ENCODE measurements around the gene FANCC. TPM values are rescaled to one million over a fixed set of nuclear protein-coding genes. Genes with fewer than 3 reads are reported as not detected.
"Not testable (repeated sequence)": the region's sequence is repeated elsewhere in the genome, so short reads cannot be mapped to it uniquely, and the experiment has no call there.

Gene FANCC
- total RNA-seq, 2 experiments from 2014 or later = 15.4 to 21.5 TPM

DNA sequence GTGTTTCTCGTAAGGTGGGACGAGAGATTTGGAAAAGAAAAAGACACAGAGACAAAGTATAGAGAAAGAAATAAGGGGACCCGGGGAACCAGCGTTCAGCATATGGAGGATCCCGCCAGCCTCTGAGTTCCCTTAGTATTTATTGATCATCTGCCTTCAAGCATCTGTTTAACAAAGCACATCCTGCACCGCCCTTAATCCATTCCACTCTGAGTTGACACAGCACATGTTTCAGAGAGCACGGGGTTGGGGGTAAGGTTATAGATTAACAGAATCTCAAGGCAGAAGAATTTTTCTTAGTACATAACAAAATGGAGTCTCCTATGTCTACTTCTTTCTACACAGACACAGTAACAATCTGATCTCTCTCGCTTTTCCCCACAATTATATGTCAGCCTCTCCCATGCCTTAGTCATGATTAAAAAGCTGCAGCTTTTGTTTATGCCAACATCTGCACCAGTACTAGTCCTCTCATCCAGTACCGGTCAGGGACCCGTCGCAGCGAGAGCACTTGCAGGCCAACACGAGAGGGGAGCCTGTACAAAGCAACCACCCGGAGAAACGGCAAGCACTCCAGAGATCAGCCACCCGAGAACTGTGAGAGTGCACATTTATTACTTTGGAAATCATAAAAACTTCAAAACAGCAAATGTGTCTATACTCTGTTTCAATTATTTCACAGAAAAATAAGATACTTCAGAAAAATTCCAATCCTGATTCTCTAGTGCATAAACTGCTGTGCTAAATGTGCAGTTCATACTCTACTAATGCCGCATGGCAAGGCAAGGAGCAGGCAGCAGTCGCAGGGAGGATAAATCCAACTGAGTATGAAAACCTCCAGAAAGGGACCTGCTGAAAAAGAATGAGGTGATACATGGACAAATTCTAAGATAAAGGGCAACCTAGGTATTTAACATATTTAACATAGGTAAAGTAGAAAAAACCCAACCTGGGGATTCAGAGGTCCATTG, 47.4 kb downstream of the FANCC start:
- CTCF ChIA-PET = interaction anchor here (0.6 kb wide), 1 partner anchor 1110 kb away, joined by 3 read pairs; no protein-coding TSS in a partner anchor
- H3K27me3 Mint-ChIP-seq; POLR2A ChIA-PET; H3K27ac Mint-ChIP-seq; H3K4me3 Mint-ChIP-seq; DNase-seq; H3K36me3 Mint-ChIP-seq (ENCODE audit: low read depth); H3K9me3 Mint-ChIP-seq: not testable (repeated sequence)
- H3K4me1 Mint-ChIP-seq = peaks cover 44% of the 10 kb centered on the region

DNA sequence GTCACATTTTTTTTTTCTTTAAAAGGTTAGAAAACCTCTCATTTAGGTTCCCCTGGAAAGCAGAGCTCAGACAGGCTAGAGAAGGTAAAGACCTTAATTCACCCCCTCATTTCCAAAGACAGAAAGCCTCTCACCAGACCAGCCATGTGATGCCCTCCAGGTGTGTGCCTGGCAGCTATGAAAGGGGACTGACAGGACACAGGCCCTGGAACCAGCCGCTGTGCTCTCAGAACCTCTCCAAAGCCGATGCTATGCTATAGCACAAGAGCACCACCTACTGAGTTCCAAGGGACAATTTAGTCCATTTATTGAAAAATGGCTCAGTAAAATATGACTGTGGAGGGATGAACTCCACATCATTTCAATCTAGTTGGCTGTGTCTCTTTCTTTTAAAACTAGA, 48.8 kb downstream of the FANCC start:
- no peaks in the 10 kb centered on the region for H3K27me3 Mint-ChIP-seq
- H3K27ac Mint-ChIP-seq = no peak overlapping the region
- ChIA-PET CTCF (interaction anchor here (0.7 to 1.2 kb wide), 2 partner anchors 27 to 1518 kb away, joined by 3 to 5 read pairs; no protein-coding TSS in a partner anchor), POLR2A (no interaction called here)
- no peak overlapping the region for H3K4me3 Mint-ChIP-seq
- H3K36me3 Mint-ChIP-seq (ENCODE audit: low read depth) = peaks cover 2% of the 10 kb centered on the region
- H3K4me1 Mint-ChIP-seq = peaks cover 49% of the 10 kb centered on the region
- DNase-seq = peak; percentile 30
- no peaks in the 10 kb centered on the region for H3K9me3 Mint-ChIP-seq

DNA sequence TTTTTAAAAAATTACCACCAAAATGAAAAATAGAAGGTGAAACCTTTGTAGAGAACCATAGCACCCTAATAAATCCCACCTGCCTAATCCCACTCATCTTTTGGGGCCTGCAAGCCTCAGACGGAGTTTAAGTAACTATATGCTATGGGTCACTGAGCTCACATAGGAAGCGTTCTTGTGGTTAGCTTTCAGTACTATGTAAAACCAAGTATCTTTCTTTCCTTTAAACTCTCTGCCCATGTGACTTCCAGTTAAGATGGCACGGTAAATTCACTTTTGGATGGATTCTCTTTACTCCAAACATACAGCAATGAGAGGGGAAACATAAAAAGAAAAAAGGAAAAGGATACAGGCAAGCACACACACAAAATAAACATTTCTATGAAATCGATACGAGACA, 50.9 kb downstream of the FANCC start:
- peak overlapping the region; percentile 87 for H3K27ac Mint-ChIP-seq
- H3K4me1 Mint-ChIP-seq = peaks cover 46% of the 10 kb centered on the region
- H3K4me3 Mint-ChIP-seq = no peak overlapping the region
- H3K36me3 Mint-ChIP-seq (ENCODE audit: low read depth) = peaks cover 2% of the 10 kb centered on the region
- DNase-seq = no peak
- H3K27me3 Mint-ChIP-seq = no peaks in the 10 kb centered on the region
- ChIA-PET CTCF (no interaction called here), POLR2A (interaction anchor here (0.7 kb wide), 1 partner anchor 245 kb away, joined by 4 read pairs; no protein-coding TSS in a partner anchor)
- no peaks in the 10 kb centered on the region for H3K9me3 Mint-ChIP-seq

DNA sequence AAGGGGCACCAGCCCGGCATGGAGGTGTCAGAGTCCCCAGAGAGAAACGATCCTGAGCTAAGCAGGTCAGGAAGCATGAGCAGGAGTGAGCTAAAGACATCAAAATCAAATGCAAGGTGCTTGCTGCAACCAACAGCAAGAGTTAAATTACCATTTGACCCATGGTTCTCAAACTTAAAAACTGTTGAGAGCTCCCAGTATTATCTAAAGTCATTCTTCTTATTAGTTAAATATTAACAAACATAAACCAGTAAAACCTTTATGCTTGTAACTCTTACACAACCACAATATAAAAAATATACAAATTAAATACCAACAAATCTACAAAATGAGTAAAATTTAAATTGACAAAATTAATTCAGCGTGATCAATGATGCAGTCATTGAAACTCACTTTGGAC, 51.5 kb downstream of the FANCC start:
- Mint-ChIP-seq H3K36me3 (ENCODE audit: low read depth) (peaks cover 2% of the 10 kb centered on the region), H3K4me1 (peaks cover 46% of the 10 kb centered on the region), H3K27ac (no peak overlapping the region), H3K9me3 (no peaks in the 10 kb centered on the region), H3K4me3 (peak overlapping the region; percentile 25), H3K27me3 (no peaks in the 10 kb centered on the region)
- ChIA-PET CTCF (no interaction called here), POLR2A (interaction anchor here (0.6 kb wide), 1 partner anchor 542 kb away, joined by 6 read pairs; no protein-coding TSS in a partner anchor)
- no peak for DNase-seq

DNA sequence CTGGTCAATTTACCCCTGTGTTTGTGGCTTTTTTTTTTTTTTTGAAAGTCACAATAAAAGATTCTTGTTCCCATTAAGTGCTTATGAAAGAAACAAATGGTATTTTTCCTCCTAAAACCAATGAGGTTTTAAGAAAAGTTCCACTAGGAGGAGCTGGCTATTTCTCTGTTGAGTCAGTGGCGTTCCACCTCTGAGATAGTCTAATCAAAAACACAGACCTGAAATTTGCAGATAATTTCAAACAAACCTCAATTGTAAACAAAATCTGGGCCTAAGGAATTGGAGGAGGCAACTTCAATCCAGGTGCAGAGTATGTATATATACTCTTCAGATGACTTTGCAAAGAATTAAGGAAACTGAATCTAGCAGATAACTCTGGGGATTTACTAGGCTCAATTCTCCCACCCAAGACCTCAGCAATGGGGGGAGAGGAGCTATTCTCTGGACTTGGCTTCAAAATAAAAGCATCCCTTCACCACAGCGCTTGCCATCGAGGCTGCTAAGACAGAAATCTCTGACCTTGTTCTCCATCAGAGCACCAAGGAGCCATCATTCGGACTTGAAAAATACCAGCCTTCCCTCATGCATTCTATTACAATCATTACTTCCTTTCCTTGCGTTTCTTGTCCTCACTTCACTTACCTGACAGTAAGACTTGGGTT, 52.4 kb downstream of the FANCC start:
- CTCF ChIA-PET = interaction anchor here (0.7 kb wide), 1 partner anchor 228 kb away, joined by 3 read pairs; no protein-coding TSS in a partner anchor

DNA sequence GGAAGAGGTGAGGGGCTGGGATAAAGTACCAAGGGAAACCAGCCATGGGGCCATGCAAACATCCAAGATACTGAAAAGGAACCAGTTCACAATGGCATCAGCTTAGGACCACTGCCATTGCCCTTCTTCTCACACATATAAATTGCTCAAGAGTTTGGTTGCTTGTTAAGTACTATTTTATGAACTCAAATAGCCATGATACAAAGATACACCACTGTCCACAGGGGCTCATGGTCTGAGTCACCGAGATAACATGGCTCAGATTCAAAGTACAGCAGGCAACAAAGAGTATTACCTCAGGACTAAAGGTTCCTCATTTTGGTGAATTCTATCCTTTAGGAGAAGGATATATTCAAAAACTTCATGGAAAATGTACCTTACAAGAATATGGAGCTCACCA, 55.6 kb downstream of the FANCC start:
- Mint-ChIP-seq H3K9me3 (no peaks in the 10 kb centered on the region), H3K4me3 (no peak overlapping the region), H3K4me1 (peaks cover 26% of the 10 kb centered on the region), H3K27me3 (peaks cover 3% of the 10 kb centered on the region), H3K36me3 (ENCODE audit: low read depth) (peaks cover 2% of the 10 kb centered on the region), H3K27ac (no peak overlapping the region)
- DNase-seq = no peak
- CTCF ChIA-PET = no interaction called here
- POLR2A ChIA-PET = no interaction called here

More for the DNA sequence above, 52.4 kb downstream of the FANCC start:
- no peak overlapping the region for H3K4me3 Mint-ChIP-seq
- DNase-seq = no peak
- no peak overlapping the region for H3K27ac Mint-ChIP-seq
- H3K27me3 Mint-ChIP-seq = no peaks in the 10 kb centered on the region
- H3K36me3 Mint-ChIP-seq (ENCODE audit: low read depth) = peaks cover 2% of the 10 kb centered on the region
- POLR2A ChIA-PET = interaction anchor here (0.7 kb wide), 1 partner anchor 42 kb away, joined by 3 read pairs; no protein-coding TSS in a partner anchor
- H3K9me3 Mint-ChIP-seq = no peaks in the 10 kb centered on the region
- peaks cover 46% of the 10 kb centered on the region for H3K4me1 Mint-ChIP-seq

DNA sequence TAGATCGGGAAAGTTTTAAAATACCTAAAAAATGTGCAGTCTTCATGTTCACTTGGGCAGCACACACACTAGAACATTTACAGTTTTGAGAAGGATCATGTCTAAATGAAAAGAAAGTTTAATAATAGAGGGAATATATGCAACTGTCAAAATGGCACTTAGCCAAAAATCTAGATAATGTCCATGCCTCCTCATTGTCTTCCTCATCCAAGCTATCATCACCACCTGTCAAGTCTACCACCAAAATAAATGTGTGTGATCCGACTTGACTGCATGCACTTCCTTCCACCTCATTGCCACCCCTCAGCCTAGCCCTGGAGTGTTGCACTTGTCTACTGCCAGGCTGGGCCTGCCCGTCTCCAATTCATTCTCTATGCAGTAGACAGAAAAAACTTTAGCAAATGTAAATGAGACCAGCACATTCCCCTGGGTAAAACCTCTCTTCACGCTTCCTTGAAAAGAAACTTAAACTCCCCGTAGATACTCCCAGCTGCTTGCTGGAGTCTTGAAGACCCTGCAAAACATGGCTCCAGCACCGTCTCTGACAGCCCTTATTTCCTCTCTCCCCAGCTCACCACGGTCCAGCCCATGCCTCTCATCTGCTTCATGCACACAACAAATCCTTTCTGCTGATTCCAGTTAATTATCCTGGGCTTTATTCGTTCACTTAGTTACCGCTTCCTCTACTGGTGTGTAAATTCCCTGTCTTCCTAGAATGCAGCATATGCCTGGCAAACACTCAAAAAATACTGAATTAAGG, 66.9 kb downstream of the FANCC start:
- CTCF ChIA-PET = no interaction called here
- POLR2A ChIA-PET = no interaction called here
- Mint-ChIP-seq H3K4me1 (no peaks in the 10 kb centered on the region), H3K9me3 (peaks cover under 1% of the 10 kb centered on the region), H3K27ac (no peak overlapping the region), H3K36me3 (ENCODE audit: low read depth) (peaks cover 15% of the 10 kb centered on the region), H3K4me3 (no peak overlapping the region), H3K27me3 (no peaks in the 10 kb centered on the region)
- no peak for DNase-seq

DNA sequence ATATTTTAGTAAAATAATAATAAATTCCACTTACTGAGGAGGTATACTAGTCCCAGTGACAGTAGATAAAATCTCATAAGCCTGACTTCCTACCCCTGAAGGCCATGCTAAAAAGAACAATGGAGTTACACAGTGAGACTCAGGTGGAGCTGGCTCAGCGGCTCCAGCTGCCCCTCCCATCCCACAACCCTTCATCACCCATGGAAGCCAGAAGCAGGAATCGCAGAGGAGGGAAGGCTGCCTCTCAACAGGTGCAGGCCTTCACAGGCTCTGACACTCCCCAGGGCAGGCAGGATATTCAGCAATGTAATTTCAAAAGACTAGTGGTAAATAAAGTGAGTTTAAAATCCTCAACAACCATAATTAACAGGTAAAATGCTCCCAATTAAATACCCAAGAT, 67.5 kb downstream of the FANCC start:
- Mint-ChIP-seq H3K27ac (no peak overlapping the region), H3K36me3 (ENCODE audit: low read depth) (peaks cover 15% of the 10 kb centered on the region), H3K9me3 (no peaks in the 10 kb centered on the region), H3K4me1 (no peaks in the 10 kb centered on the region), H3K4me3 (no peak overlapping the region), H3K27me3 (no peaks in the 10 kb centered on the region)
- no peak for DNase-seq
- CTCF ChIA-PET = no interaction called here
- POLR2A ChIA-PET = no interaction called here

DNA sequence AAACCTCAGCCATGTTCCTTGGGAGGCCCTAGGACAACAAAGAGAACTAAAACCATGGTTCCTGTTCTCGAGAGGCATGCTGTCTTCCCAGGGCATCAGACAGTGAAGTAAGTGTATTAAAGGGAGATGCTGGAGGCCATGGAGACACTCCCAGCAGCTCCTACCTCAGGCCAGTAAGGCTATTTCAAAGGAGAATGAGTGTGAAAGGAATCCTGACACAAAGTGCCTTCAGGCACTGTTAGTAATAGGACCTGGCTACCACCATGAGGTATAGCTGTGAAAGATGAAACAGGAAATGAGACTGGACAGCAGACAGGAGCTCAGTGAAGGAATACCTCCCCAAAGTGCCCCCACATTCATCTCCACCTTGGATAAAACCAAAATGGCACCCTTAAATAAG, 71.0 kb downstream of the FANCC start:
- Mint-ChIP-seq H3K9me3 (no peaks in the 10 kb centered on the region), H3K4me1 (no peaks in the 10 kb centered on the region), H3K27ac (peak overlapping the region; percentile 54), H3K4me3 (no peak overlapping the region), H3K36me3 (ENCODE audit: low read depth) (peaks cover 15% of the 10 kb centered on the region), H3K27me3 (no peaks in the 10 kb centered on the region)
- CTCF ChIA-PET = no interaction called here
- DNase-seq = no peak
- POLR2A ChIA-PET = no interaction called here

DNA sequence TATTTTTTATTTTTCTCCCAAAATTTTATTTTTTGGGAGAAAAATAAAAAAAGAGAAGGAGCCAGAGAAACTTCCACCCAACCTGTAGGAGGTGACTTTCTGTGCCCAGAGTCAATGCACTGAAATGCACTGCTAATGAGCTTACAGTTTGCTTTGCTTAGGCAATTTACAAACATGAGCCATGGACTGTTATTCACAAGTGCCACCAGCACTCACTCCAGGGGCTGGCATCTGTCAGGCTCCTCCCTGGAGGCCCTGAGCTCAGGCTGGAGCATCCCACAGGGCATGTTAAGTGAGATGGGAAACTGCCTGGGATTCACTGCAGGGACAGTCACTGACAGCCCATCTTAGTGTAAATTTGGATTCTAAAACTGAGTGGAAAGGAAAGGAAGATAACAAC, 74.9 kb downstream of the FANCC start:
- Mint-ChIP-seq H3K36me3 (ENCODE audit: low read depth) (peaks cover 15% of the 10 kb centered on the region), H3K27ac (no peak overlapping the region), H3K4me1 (no peaks in the 10 kb centered on the region), H3K9me3 (no peaks in the 10 kb centered on the region), H3K27me3 (no peaks in the 10 kb centered on the region), H3K4me3 (no peak overlapping the region)
- POLR2A ChIA-PET = no interaction called here
- CTCF ChIA-PET = interaction anchor here (1.3 kb wide), 1 partner anchor 26 kb away, joined by 3 read pairs; no protein-coding TSS in a partner anchor
- DNase-seq = no peak

DNA sequence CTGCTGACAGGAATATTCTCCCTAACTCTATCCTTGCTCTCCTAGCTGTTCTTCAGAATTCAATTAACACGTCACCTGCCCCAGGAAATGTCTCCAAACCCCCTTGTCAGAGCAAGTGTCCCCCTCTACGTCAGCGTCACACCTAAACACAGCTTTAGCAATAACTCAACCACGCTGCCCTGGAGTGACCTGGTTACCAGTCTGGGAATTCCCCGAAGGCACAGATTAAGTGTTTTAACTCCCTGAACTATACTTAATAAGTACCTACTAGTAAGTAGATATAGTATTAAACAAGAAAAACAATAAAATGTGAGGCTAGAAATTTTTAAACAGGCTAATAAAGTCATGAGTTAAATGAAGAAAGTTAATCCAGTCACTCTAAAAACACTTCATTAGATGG, 78.4 kb downstream of the FANCC start:
- H3K4me1 Mint-ChIP-seq = no peaks in the 10 kb centered on the region
- H3K27me3 Mint-ChIP-seq = no peaks in the 10 kb centered on the region
- H3K36me3 Mint-ChIP-seq (ENCODE audit: low read depth) = peaks cover 3% of the 10 kb centered on the region
- DNase-seq = no peak
- no peak overlapping the region for H3K27ac Mint-ChIP-seq
- CTCF ChIA-PET = no interaction called here
- POLR2A ChIA-PET = no interaction called here
- no peaks in the 10 kb centered on the region for H3K9me3 Mint-ChIP-seq
- H3K4me3 Mint-ChIP-seq = no peak overlapping the region

DNA sequence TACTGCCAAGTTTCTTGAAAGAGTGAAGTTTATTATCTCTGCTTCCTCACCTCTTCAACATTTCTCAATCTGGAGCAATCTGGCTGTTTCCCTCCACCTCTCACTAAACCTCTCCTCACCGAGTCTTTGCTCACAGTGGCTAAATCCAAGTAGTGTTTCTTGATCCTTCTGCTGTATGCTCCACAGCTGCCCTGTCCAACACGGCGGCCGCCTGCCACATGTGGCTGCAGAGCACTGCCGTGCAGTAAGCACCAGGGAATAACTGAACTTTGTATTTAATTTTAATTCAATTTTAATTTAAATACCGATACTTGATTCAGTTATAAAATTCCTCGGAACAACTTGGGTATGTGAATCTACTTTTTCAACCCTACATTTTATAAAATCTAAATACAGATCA, 80.2 kb downstream of the FANCC start:
- no peak overlapping the region for H3K4me3 Mint-ChIP-seq

More for the DNA sequence above, 80.2 kb downstream of the FANCC start:
- H3K9me3 Mint-ChIP-seq = peaks cover 4% of the 10 kb centered on the region
- no peak for DNase-seq
- CTCF ChIA-PET = no interaction called here
- H3K27me3 Mint-ChIP-seq = no peaks in the 10 kb centered on the region
- no peaks in the 10 kb centered on the region for H3K4me1 Mint-ChIP-seq
- POLR2A ChIA-PET = no interaction called here
- no peak overlapping the region for H3K27ac Mint-ChIP-seq
- peaks cover 12% of the 10 kb centered on the region for H3K36me3 Mint-ChIP-seq (ENCODE audit: low read depth)

Measured in activated CD4-positive, alpha-beta T cell treated with anti-CD3 and anti-CD28 coated beads, Interleukin-2, amount 10 ng/mL, durations not matched to agents 7 days and 5 days (primary cell).